ENCODE measurements around the gene CD5L. TPM values are rescaled to one million over a fixed set of nuclear protein-coding genes. Genes with fewer than 3 reads are reported as not detected.

CD5L gene
- total and polyA plus RNA-seq, 2 donors from 2014 or later = 0.19 TPM; not detected in 1

- no peak for TF ChIP-seq CTCF (IDR thresholded peaks at IDR 0.05; ENCODE audit: borderline replicate concordance, extremely low read depth, insufficient read depth)
- Histone ChIP-seq H3K9ac (ENCODE audit: low read length in 3 of 3) (no peak overlapping the region), H3K27ac (ENCODE audit: low read depth in 2 of 2, low read length in 2 of 2) (no peak overlapping the region), H3K27me3 (ENCODE audit: control insufficient read depth, insufficient read depth, low read length) (no peaks in the 10 kb centered on the region), H3K4me1 (ENCODE audit: control insufficient read depth in 2 of 3, insufficient read depth in 2 of 3, low read depth in 1 of 3, low read length in 3 of 3) (no peaks in the 10 kb centered on the region), H3K9me3 (ENCODE audit: control insufficient read depth in 2 of 3, insufficient read depth in 1 of 3, low read length in 3 of 3) (no peaks in the 10 kb centered on the region), H3K4me3 (ENCODE audit: low read length in 3 of 3) (no peak overlapping the region), H3K36me3 (ENCODE audit: control insufficient read depth in 2 of 3, insufficient read depth in 3 of 3, low read length in 3 of 3) (no peaks in the 10 kb centered on the region)
- intact Hi-C loops (cut with DNase I) = no loop called here
- DNase-seq = no peak
- no peak for FAIRE-seq
These were observed 7.7 kb upstream of the CD5L start for GRCh38 chr1:157849229-157849875.

GRCh38 chr1:157844089-157844830 is 2.7 kb upstream of the CD5L start:
- intact Hi-C loops (cut with DNase I) = no loop called here
- no peak overlapping the region for H3K27ac ChIP-seq (ENCODE audit: low read depth in 2 of 2, low read length in 2 of 2)
- no peak overlapping the region for H3K9ac ChIP-seq (ENCODE audit: low read length in 3 of 3)
- H3K36me3 ChIP-seq (ENCODE audit: control insufficient read depth in 2 of 3, insufficient read depth in 3 of 3, low read length in 3 of 3) = no peaks in the 10 kb centered on the region
- no peak for DNase-seq
- no peak for TF ChIP-seq CTCF (IDR thresholded peaks at IDR 0.05; ENCODE audit: borderline replicate concordance, extremely low read depth, insufficient read depth)
- H3K4me1 ChIP-seq (ENCODE audit: control insufficient read depth in 2 of 3, insufficient read depth in 2 of 3, low read depth in 1 of 3, low read length in 3 of 3) = no peaks in the 10 kb centered on the region
- no peak for FAIRE-seq
- no peak overlapping the region for H3K4me3 ChIP-seq (ENCODE audit: low read length in 3 of 3)
- H3K9me3 ChIP-seq (ENCODE audit: control insufficient read depth in 2 of 3, insufficient read depth in 1 of 3, low read length in 3 of 3) = no peaks in the 10 kb centered on the region
- no peaks in the 10 kb centered on the region for H3K27me3 ChIP-seq (ENCODE audit: control insufficient read depth, insufficient read depth, low read length)

GRCh38 chr1:157842939-157843338 is 1.3 kb upstream of the CD5L start:
- DNase-seq (no peak), FAIRE-seq (no peak)
- no peak overlapping the region for H3K27ac ChIP-seq (ENCODE audit: low read depth in 2 of 2, low read length in 2 of 2)
- no peak for TF ChIP-seq CTCF (IDR thresholded peaks at IDR 0.05; ENCODE audit: borderline replicate concordance, extremely low read depth, insufficient read depth)
- H3K4me3 ChIP-seq (ENCODE audit: low read length in 3 of 3) = no peak overlapping the region
- no peaks in the 10 kb centered on the region for H3K36me3 ChIP-seq (ENCODE audit: control insufficient read depth in 2 of 3, insufficient read depth in 3 of 3, low read length in 3 of 3)
- no peaks in the 10 kb centered on the region for H3K9me3 ChIP-seq (ENCODE audit: control insufficient read depth in 2 of 3, insufficient read depth in 1 of 3, low read length in 3 of 3)
- no peaks in the 10 kb centered on the region for H3K27me3 ChIP-seq (ENCODE audit: control insufficient read depth, insufficient read depth, low read length)
- no peak overlapping the region for H3K9ac ChIP-seq (ENCODE audit: low read length in 3 of 3)
- H3K4me1 ChIP-seq (ENCODE audit: control insufficient read depth in 2 of 3, insufficient read depth in 2 of 3, low read depth in 1 of 3, low read length in 3 of 3) = no peaks in the 10 kb centered on the region
- intact Hi-C loops (cut with DNase I) = no loop called here
